ENCODE measurements around the gene CNGB1.

- no peak for TF ChIP-seq CTCF (IDR thresholded peaks at IDR 0.05)
- TF ChIP-seq EP300 (IDR thresholded peaks at IDR 0.05): no peak
- no peak for TF ChIP-seq POLR2A (IDR thresholded peaks at IDR 0.05)
Observed at GRCh38 chr16:57893217-57893558, 77.7 kb downstream of the CNGB1 start.

Data from ovary (tissue), 3 donors.